ENCODE results near the gene PDE4D.

The PDE4D gene

GRCh38 chr5:59272809-59273427 lies 620.6 kb downstream of the PDE4D start:
- no peak for DNase-seq

GRCh38 chr5:59268756-59269415 lies 624.6 kb downstream of the PDE4D start:
- no peak for DNase-seq

DNA sequence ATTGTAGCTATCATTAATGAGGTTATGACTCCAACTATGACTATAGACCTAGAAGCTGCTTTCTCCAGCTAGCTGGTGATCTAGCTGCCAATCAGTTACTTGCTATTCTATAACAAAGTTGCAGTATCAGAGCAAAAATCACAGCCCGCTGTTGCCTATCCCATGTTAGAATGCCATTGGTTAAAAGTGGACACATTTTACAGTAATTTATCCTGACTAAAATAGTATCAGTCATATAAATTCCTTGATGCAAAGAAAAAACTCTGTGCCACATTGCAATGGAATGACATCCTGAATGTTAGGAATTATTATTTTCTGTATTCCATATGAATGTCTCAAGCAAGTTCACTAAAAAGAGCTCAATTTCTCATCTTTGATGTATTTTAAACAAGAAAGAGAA lies 626.5 kb downstream of the PDE4D start:
- no peak for DNase-seq

- DNase-seq = no peak
These were observed 627.1 kb downstream of the PDE4D start for GRCh38 chr5:59266410-59266809.

DNA sequence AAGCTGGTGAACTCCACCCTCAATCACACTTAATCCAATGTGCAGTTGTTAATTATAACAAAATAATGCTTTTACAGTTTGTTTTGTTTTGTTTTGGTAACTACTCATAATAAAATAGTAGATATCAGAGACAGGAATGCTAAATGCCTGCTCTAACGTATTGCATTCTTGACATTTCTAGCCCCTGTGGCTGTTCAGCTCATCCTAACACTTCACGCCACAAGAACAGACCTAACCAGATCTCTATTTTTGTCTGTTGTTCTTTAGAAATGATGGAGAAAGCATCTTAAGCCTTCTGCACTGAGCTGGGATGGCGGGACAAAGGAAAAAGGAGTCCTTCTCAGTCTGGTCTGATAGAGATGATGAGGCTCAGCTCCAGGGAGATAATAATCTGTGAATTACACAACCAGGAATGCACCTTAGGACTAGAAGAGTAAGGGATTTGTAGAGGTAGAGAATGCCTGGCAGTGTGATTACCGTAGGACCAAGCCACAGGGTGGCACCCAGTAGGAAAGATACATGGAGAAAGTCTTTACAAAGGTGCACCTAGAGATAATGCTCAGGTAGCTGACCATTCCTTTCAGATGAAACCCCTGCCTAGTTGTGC lies 628.8 kb downstream of the PDE4D start:
- no peak for DNase-seq

GRCh38 chr5:59264013-59264412 lies 629.5 kb downstream of the PDE4D start:
- DNase-seq = no peak

- DNase-seq = no peak
These were observed 631.6 kb downstream of the PDE4D start for GRCh38 chr5:59261969-59262368.

DNA sequence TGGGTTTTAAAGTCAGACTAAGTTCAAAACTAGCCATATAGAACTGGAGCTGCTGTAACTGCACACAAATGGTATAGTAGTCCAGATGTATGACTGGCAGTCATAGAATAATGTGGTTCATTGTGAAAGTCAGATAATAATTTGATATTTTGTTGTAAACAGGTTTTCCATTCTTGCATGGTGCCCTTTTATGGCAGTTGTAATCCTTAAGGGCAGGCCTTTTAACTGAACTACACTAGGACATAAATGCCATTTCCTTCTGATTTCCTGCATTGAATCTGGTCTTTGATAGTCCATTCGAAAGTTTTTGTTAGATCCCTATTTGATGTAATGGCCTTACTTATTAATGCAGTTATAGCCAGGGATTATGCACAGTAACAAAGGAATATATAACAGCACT lies 632.6 kb downstream of the PDE4D start:
- DNase-seq = no peak

- DNase-seq = no peak
These were observed 633.3 kb downstream of the PDE4D start for GRCh38 chr5:59260200-59260599.

DNA sequence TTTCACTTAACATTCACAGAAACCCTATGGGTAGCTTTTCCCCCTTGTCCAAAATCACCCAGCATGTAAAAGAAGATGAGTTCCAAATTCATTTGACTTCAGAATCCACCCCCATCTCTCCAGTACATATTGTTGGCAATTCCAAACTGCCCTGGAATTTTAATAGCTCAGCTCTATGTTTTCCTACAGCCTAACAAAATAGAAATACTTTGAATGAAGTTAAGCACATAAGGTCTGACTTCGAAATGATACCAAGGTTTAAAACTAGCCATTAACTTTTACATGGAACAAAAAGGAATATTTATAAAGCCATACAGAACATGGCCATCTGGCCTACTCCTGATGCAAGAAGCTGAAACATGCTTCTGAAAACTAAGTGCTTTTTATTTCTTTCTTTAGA lies 634.3 kb downstream of the PDE4D start:
- no peak for DNase-seq

DNA sequence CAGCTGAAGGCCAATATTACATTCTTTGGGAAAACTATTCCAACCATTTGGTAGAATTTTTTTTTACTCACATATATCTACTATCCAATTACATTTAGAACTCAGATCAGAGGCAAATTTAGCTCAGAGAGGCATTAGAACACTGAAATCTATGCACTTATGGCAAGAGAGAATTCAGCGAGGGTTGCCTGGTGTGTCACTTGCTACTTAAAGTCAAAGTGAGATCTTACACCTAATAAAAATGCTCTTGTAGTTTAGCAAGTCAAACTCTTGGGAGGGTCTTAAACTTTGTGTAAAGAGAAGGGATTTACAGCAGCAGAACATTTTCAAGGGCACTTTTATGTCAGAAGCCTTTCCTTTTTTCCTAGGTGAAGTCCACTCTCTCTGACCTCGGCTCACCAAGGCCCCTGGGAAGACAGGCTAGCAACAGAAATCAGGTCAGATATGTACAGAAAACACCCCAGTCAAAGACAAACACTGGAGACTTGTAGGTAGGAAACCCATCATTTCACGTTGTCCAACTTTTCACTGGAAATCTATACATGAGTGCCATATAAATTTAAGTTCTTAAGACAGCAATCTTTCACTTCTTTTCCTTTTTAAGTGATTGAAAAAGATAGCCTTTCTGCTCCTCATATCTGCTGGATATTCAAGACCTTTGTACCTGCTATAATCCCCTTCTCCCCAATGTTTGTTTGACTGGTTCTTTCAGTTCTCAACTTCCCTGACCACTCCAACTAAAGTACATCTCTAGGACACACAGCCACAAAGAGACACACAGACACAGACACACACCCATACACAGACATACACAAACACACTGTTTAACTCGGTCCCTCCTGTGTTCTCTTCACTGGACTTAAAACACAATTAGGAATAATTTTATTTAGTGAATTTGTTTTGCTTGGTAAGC lies 635.8 kb downstream of the PDE4D start:
- DNase-seq = no peak

- DNase-seq = no peak
These were observed 637.2 kb downstream of the PDE4D start for GRCh38 chr5:59256331-59256730.

- no peak for DNase-seq
These were observed 639.4 kb downstream of the PDE4D start for GRCh38 chr5:59254055-59254687.

DNA sequence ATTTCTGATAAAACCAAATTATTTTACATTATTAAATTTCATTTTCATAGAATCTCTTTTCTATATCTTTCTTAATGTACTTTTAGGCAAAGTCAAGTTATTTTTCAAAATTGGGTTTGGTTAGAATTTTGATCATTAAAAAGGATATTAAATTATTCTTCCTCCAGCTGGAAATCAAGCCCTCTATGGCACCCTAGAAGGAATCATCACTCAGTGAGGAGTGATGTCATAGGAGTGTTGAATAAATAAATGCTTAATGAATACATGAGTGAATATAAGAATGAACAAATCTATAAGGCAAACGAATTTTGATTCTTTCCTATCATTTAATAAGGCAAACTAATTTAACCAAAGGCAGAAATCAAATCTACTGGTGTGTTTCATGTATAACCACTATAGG lies 639.9 kb downstream of the PDE4D start:
- no peak for DNase-seq

GRCh38 chr5:59251627-59252026 lies 641.9 kb downstream of the PDE4D start:
- DNase-seq = no peak

GRCh38 chr5:59249726-59250125 lies 643.8 kb downstream of the PDE4D start:
- no peak for DNase-seq

- DNase-seq = no peak
These were observed 644.4 kb downstream of the PDE4D start for GRCh38 chr5:59249160-59249559.

DNA sequence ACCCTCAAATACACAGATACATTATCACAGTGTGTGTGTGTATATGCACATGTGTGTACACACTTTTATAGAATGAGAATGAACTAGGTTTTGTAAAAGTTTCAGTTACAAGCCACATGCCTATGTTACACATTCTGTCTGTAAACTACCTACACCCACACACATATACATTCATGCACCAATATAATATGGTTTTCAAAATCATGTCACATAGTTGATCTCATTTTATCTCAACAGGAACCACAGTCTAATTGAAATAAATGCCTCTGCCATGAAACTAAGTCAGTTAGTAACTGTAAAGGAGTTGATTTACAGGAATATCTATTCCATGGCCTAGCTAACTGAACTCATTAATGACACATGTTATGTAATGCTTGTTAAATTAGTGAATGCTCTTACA lies 646.6 kb downstream of the PDE4D start:
- no peak for DNase-seq

DNA sequence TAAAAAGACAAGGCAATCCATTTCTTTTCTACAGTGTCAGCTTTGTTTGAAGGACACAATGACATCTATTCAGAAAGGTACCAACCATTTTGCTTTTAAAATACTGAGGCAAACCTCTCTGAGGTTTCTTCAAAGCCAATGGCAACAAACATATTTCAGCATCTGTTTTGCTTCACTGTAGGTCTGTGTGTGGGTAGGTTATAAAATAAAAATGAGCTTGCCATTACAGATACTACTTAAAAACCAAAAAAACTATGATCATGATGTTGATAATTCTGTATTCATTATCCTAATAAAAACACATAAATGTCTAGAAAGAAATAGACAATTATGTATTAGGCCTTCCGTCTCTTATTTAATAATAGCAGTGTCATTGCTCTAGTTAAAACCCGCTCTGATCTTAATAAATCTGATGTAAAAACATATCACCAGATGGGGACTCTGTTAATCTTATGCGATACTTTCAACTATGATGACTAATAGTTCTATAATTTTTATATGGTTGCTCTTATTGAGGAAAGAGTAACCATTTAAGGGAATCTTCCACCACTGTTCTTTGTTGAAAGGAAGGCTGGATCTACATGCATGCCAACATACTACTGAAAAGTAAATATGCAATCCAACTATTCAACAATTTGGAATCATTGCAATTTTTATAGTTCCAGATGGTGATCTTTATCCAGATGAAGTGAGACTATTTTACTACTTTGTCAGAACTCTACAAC lies 647.2 kb downstream of the PDE4D start:
- DNase-seq = no peak

DNA sequence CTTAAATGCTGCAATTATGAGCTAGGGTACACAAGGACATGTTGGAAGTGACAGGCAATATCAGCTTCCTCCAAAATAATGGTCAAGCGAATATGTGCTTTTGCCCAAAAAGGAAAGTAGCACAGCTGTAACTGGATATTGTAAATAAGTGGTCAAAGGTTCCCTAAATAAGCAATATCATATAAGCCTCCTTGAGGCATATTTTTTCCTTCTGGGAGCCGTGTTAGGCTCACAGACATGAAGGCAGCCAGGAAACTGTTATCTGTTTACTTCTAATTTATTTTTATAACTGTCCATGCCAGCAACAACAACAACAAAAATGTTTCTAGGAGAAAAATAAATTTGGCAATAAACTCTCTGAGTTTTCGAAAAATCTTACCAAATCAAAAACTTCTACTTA lies 648.3 kb downstream of the PDE4D start:
- DNase-seq = no peak

- no peak for DNase-seq
These were observed 652.0 kb downstream of the PDE4D start for GRCh38 chr5:59241552-59241951.

GRCh38 chr5:59241119-59241518 lies 652.4 kb downstream of the PDE4D start:
- DNase-seq = no peak

Data from central memory CD4-positive, alpha-beta T cell (primary cell).